Psoas muscle (tissue), 8 donors: ENCODE measurements around the gene CRMP1. TPM values are rescaled to one million over a fixed set of nuclear protein-coding genes. Genes with fewer than 3 reads are reported as not detected.

Source experiments
- ATAC-seq, 4 donors: fragments of 200-7000 bp; cut with Tn5 transposase; one replicate each; pipeline ENCODE4 v1.9.1; 2020; ENCODE audit warnings: moderate library complexity in 3 of 4, mild to moderate bottlenecking in 2 of 4
- DNase-seq, 2 donors: peaks; one replicate each; pipeline ENCODE4 v3.0.0-alpha.2; 2020
- H3K27ac ChIP-seq: fragments of 200-600 bp; one replicate; pipeline ENCODE4 v1.8.0; 2022
- H3K27me3 ChIP-seq, 3 donors: fragments of 200-600 bp in 1 of 3; one replicate each; pipeline versions ENCODE4 v1.6.1 to v1.8.0; 2013 to 2022; ENCODE audit warnings: low read length in 2 of 3, mild to moderate bottlenecking in 2 of 3, moderate library complexity in 1 of 3; ENCODE audit not compliant: insufficient read depth in 3 of 3
- H3K36me3 ChIP-seq, 2 donors: fragments of 200-600 bp in 1 of 2; one replicate each; pipeline versions ENCODE4 v1.6.1 to v1.8.0; 2013 to 2022; ENCODE audit warnings: low read depth in 1 of 2, mild to moderate bottlenecking in 1 of 2, moderate library complexity in 1 of 2; ENCODE audit not compliant: insufficient read depth in 1 of 2
- H3K4me1 ChIP-seq: fragments of 200-600 bp; one replicate; pipeline ENCODE4 v1.8.0; 2022
- H3K4me3 ChIP-seq: fragments of 200-600 bp; one replicate; pipeline ENCODE4 v1.8.0; 2022; ENCODE audit warnings: mild to moderate bottlenecking
- H3K9me3 ChIP-seq: fragments of 200-600 bp; one replicate; pipeline ENCODE4 v1.8.0; 2022
- CTCF ChIP-seq: fragments of 200-600 bp; IDR thresholded peaks from one replicate; pipeline ENCODE4 v1.8.0; 2022; ENCODE audit warnings: antibody characterized with exemption
- WGBS, 3 donors: extraction: QIAGEN DNeasy Blood & Tissue Kit; methylation state at CpG; one replicate each; pipeline versions ENCODE4 v1.1.6 to v1.1.7; 2013; 5-methylcytosine and 5-hydroxymethylcytosine counted together
- intact Hi-C, 2 donors: fragments of 100-400 bp; cut with DNase I; formaldehyde crosslinking; loops; one replicate each; pipeline versions ENCODE4 v1.11.0 to v1.14.2; 2022
- polyA plus RNA-seq, 3 donors: library from polyadenylated mRNA; stranded (reverse); fragments of 200-250 nt; gene quantifications; one replicate each; pipeline ENCODE4 v1.2.3, GENCODE V29; 2013
- total RNA-seq, 4 donors: library from RNA; stranded (reverse); fragmentation: NEBNext Ultra II Directional in 2 of 4; extraction: Animal tissue kit (Norgen Biotek cat#: 25700) in 2 of 4; gene quantifications; one replicate each; pipeline versions ENCODE4 v1.2.1 to v1.2.4, GENCODE V29; 2021 to 2023
- donor health status: healthy with polysubstance abuse.
- donor health status: DM: no; HTN: no; CAD: no; lungs with moderate emphysema.
- donor health status: Bipolar disorder and iron deficiency.
- donor health status: healthy.
- donor health status: DM: yes; HTN: yes; CAD: no.
- donor health status: DM: no; HTN: no; CAD: no.
- donor health status: DM: no; HTN: no; CAD: no.
- donor health status: DM: yes; HTN: yes; CAD: no.

CRMP1 gene
- total and polyA plus RNA-seq, 7 donors: 0.10 to 0.89 (median 0.39) TPM

- DNase-seq (no peak), ATAC-seq (no peak)
- H3K4me3 ChIP-seq: no peak overlapping the region
- WGBS, 3 donors: 84 to 89% (median 89%) methylated on average over 7 of the region's 7 CpGs
- TF ChIP-seq CTCF: no peak
- no peaks in the 10 kb centered on the region for H3K9me3 ChIP-seq
- H3K36me3 ChIP-seq: peaks cover 0 to 8% of the 10 kb centered on the region in 2 donors
- no peak overlapping the region for H3K27ac ChIP-seq
- H3K27me3 ChIP-seq: no peaks in the 10 kb centered on the region
- no peaks in the 10 kb centered on the region for H3K4me1 ChIP-seq
- intact Hi-C loops: loop anchor here in 1 of 2 donors (10.0 kb wide), 1 partner anchor 151 kb away; no protein-coding TSS in a partner anchor
Observed at GRCh38 chr4:5824227-5824626, 68.7 kb downstream of the CRMP1 start.

- no peak for DNase-seq
Observed at GRCh38 chr4:5823542-5824211, 69.2 kb downstream of the CRMP1 start.

GRCh38 chr4:5822619-5823018 lies 70.3 kb downstream of the CRMP1 start:
- Histone ChIP-seq H3K4me3 (no peak overlapping the region), H3K4me1 (no peaks in the 10 kb centered on the region), H3K9me3 (no peaks in the 10 kb centered on the region), H3K27me3 (no peaks in the 10 kb centered on the region), H3K36me3 (peaks cover 0 to 8% of the 10 kb centered on the region in 2 donors), H3K27ac (no peak overlapping the region)
- WGBS, 3 donors: 83 to 91% (median 89%) methylated on average over 5 of the region's 5 CpGs
- DNase-seq (no peak), ATAC-seq (no peak)
- intact Hi-C loops: loop anchor here in 1 of 2 donors (10.0 kb wide), 1 partner anchor 152 kb away; no protein-coding TSS in a partner anchor
- TF ChIP-seq CTCF: no peak

More at GRCh38 chr4:5823542-5824211, 69.2 kb downstream of the CRMP1 start:
- Histone ChIP-seq H3K4me1 (no peaks in the 10 kb centered on the region), H3K9me3 (no peaks in the 10 kb centered on the region), H3K27me3 (no peaks in the 10 kb centered on the region), H3K36me3 (peaks cover 0 to 8% of the 10 kb centered on the region in 2 donors), H3K4me3 (no peak overlapping the region), H3K27ac (no peak overlapping the region)
- no peak for ATAC-seq
- 89 to 92% (median 90%) methylated on average over 10 of the region's 10 CpGs for WGBS, 3 donors
- no peak for TF ChIP-seq CTCF
- intact Hi-C loops: loop anchor here in 1 of 2 donors (10.0 kb wide), 1 partner anchor 151 kb away; no protein-coding TSS in a partner anchor

- ATAC-seq (no peak), DNase-seq (no peak)
- peaks cover 0 to 8% of the 10 kb centered on the region in 2 donors for H3K36me3 ChIP-seq
- intact Hi-C loops: loop anchor here in 1 of 2 donors (10.0 kb wide), 1 partner anchor 153 kb away; no protein-coding TSS in a partner anchor
- WGBS, 3 donors: 64 to 71% (median 68%) methylated on average over 18 of the region's 18 CpGs
- no peaks in the 10 kb centered on the region for H3K9me3 ChIP-seq
- H3K4me3 ChIP-seq: no peak overlapping the region
- peak; percentile 32 for TF ChIP-seq CTCF
- H3K27me3 ChIP-seq: no peaks in the 10 kb centered on the region
- H3K4me1 ChIP-seq: no peaks in the 10 kb centered on the region
- H3K27ac ChIP-seq: no peak overlapping the region
Observed at GRCh38 chr4:5821665-5822358, 71.1 kb downstream of the CRMP1 start.
